GM23338 (cell line): ENCODE measurements around the gene CNTN5. TPM values are rescaled to one million over a fixed set of nuclear protein-coding genes. Genes with fewer than 3 reads are reported as not detected.

ENCODE experiments used
- ATAC-seq: fragments of 200-7000 bp; cut with Tn5 transposase; 3 replicates; pipeline ENCODE4 v1.9.1; 2020
- DNase-seq: peaks from one replicate; pipeline ENCODE4 v3.0.0-alpha.2; 2015; ENCODE audit warnings: low spot score
- H2AFZ ChIP-seq: fragments of 200-600 bp; sonication (generic); 2 replicates; pipeline ENCODE4 v1.8.0; 2016; ENCODE audit warnings: antibody characterized with exemption, mild to moderate bottlenecking, moderate library complexity
- H3F3A ChIP-seq: fragments of 200-600 bp; sonication (generic); replicated peaks from 2 replicates; pipeline ENCODE4 v1.8.0; 2017; ENCODE audit warnings: antibody characterized with exemption, mixed run types, low read depth
- H3K27ac ChIP-seq: fragments of 200-600 bp; sonication (generic); 2 replicates; pipeline ENCODE4 v1.6.1; 2016; ENCODE audit warnings: low read depth
- H3K27me3 ChIP-seq: fragments of 200-600 bp; sonication (generic); 2 replicates; pipeline ENCODE4 v1.8.0; 2016; ENCODE audit warnings: mild to moderate bottlenecking, mixed run types, moderate library complexity; ENCODE audit not compliant: insufficient read depth
- H3K36me3 ChIP-seq: fragments of 200-600 bp; sonication (generic); 2 replicates; pipeline ENCODE4 v1.8.0; 2016; ENCODE audit warnings: mild to moderate bottlenecking; ENCODE audit not compliant: insufficient read depth
- H3K4me1 ChIP-seq: fragments of 200-600 bp; sonication (generic); 2 replicates; pipeline ENCODE4 v1.8.0; 2016; ENCODE audit warnings: mild to moderate bottlenecking, moderate library complexity; ENCODE audit not compliant: insufficient read depth
- H3K4me2 ChIP-seq: fragments of 200-600 bp; sonication (generic); 2 replicates; pipeline ENCODE4 v1.7.1; 2017; ENCODE audit warnings: mixed run types
- H3K4me3 ChIP-seq: fragments of 200-600 bp; sonication (generic); 2 replicates; pipeline ENCODE4 v1.6.1; 2016; ENCODE audit warnings: mixed run types
- H3K79me2 ChIP-seq: fragments of 200-600 bp; sonication (generic); replicated peaks from 2 replicates; pipeline ENCODE4 v1.8.0; 2017; ENCODE audit warnings: mild to moderate bottlenecking; ENCODE audit not compliant: insufficient read depth
- H3K9me2 ChIP-seq: fragments of 200-600 bp; sonication (generic); 2 replicates; pipeline ENCODE4 v1.8.0; 2017; ENCODE audit not compliant: insufficient read depth
- H4K20me1 ChIP-seq: fragments of 200-600 bp; sonication (generic); replicated peaks from 2 replicates; pipeline ENCODE4 v1.8.0; 2017; ENCODE audit warnings: mild to moderate bottlenecking; ENCODE audit not compliant: insufficient read depth
- H3K27ac Mint-ChIP-seq: 2 replicates; pipeline ENCODE4 v1.8.0; 2020; ENCODE audit warnings: inconsistent platforms, mild to moderate bottlenecking, moderate library complexity, mixed read lengths
- H3K27me3 Mint-ChIP-seq: 3 replicates; pipeline ENCODE4 v1.8.0; 2022; ENCODE audit warnings: low read depth, mild to moderate bottlenecking, moderate library complexity, mixed read lengths, inconsistent platforms; ENCODE audit not compliant: insufficient read depth, poor library complexity
- H3K36me3 Mint-ChIP-seq: 3 replicates; pipeline ENCODE4 v1.8.0; 2021; ENCODE audit warnings: low read depth, mild to moderate bottlenecking, inconsistent platforms, moderate library complexity, mixed read lengths
- H3K4me1 Mint-ChIP-seq: 3 replicates; pipeline ENCODE4 v1.8.0; 2020; ENCODE audit warnings: mild to moderate bottlenecking, inconsistent platforms, mixed read lengths
- H3K4me3 Mint-ChIP-seq: 3 replicates; pipeline ENCODE4 v1.8.0; 2021; ENCODE audit warnings: moderate library complexity, mild to moderate bottlenecking, inconsistent platforms, mixed read lengths
- H3K9me3 Mint-ChIP-seq: 3 replicates; pipeline ENCODE4 v1.8.0; 2020; ENCODE audit warnings: moderate library complexity, mild to moderate bottlenecking, inconsistent platforms, mixed read lengths
- JUNB ChIP-seq: IDR thresholded peaks from one replicate; pipeline ENCODE4 v1.6.1; 2016; ENCODE audit warnings: antibody characterized with exemption; ENCODE audit not compliant: unreplicated experiment
- POLR2AphosphoS5 ChIP-seq: IDR thresholded peaks from 2 replicates; pipeline ENCODE4 v1.6.1; 2016; ENCODE audit warnings: antibody characterized with exemption, low read depth
- ZNF331 ChIP-seq: fragments of 250-450 bp; sonication (Bioruptor Pico); IDR thresholded peaks from 2 replicates; pipeline ENCODE4 v1.5.0; 2020; ENCODE audit warnings: low read depth, mild to moderate bottlenecking, moderate library complexity
- ZNF462 ChIP-seq: fragments of 250-450 bp; sonication (Bioruptor Pico); IDR thresholded peaks from 2 replicates; pipeline ENCODE4 v1.5.0; 2020; ENCODE audit warnings: mild to moderate bottlenecking, moderate library complexity
- polyA plus RNA-seq: library from polyadenylated mRNA; unstranded; fragments of >200 nt; fragmentation: Nextera tagmentation; extraction: Ambion mirVana; gene quantifications from 2 replicates; pipeline ENCODE4 v1.2.1, GENCODE V29; 2016
- total RNA-seq: library from RNA; depleted of rRNA; stranded (reverse); fragments of >200 nt; shearing (Covaris generic); gene quantifications from 2 replicates; pipeline ENCODE4 v1.2.3, GENCODE V29; 2014
- TF ChIP-seq, protein P1 (sequence below), 2 experiments: fragments of 200-600 bp in 1 of 2; sonication (generic) in 1 of 2; conservative IDR thresholded peaks; 2 replicates each; pipeline versions ENCODE4 v1.5.1 to v1.6.1; 2016 to 2017; ENCODE audit warnings: antibody characterized with exemption in 2 of 2, low read depth in 2 of 2, mild to moderate bottlenecking in 2 of 2, moderate library complexity in 1 of 2

CNTN5 gene
- total and polyA plus RNA-seq, 2 experiments from 2014 or later, result not detected

GRCh38 chr11:99759787-99760186 is 739.0 kb downstream of the CNTN5 start (continued):
- TF ChIP-seq ZNF462 (no peak), JUNB (no peak)

DNA sequence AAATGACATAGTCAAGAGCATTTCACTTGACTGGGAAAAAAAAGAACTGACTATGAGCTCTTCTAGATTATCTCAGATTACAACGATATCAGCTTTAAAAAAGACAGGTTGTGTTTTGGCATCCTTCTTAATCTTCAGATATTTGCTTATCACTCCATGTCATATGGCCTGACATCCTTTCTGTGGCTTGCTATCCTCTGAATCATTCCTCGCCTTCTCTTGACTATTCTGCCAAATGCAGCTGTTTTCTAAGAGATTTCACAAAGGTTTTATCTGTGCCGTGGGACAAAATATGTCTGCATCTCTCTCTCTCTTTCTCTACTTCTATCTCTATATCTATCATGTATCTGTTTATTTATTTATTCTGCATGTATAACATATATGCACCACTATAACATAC is 746.1 kb downstream of the CNTN5 start:
- no peaks in the 10 kb centered on the region for H3K36me3 ChIP-seq
- H3K27ac Mint-ChIP-seq, result no peak overlapping the region
- H3K79me2 ChIP-seq, result no peaks in the 10 kb centered on the region
- no peaks in the 10 kb centered on the region for H3K4me1 Mint-ChIP-seq
- H3K9me3 Mint-ChIP-seq, result no peaks in the 10 kb centered on the region
- no peaks in the 10 kb centered on the region for H3K27me3 Mint-ChIP-seq
- no peaks in the 10 kb centered on the region for H3K4me1 ChIP-seq
- H3K4me2 ChIP-seq, result no peak overlapping the region
- no peaks in the 10 kb centered on the region for H3K36me3 Mint-ChIP-seq
- no peak overlapping the region for H3K27ac ChIP-seq
- no peaks in the 10 kb centered on the region for H3K27me3 ChIP-seq
- H3K9me2 ChIP-seq, result no peaks in the 10 kb centered on the region
- no peaks in the 10 kb centered on the region for H4K20me1 ChIP-seq
- DNase-seq (no peak), ATAC-seq (no peak)
- no peak overlapping the region for H3K4me3 Mint-ChIP-seq
- TF ChIP-seq POLR2AphosphoS5, result no peak
- TF ChIP-seq JUNB, result no peak
- H3K4me3 ChIP-seq, result no peak overlapping the region
- H2AFZ ChIP-seq, result no peak overlapping the region
- no peaks in the 10 kb centered on the region for H3F3A ChIP-seq

GRCh38 chr11:99773646-99774045 is 752.9 kb downstream of the CNTN5 start:
- Histone ChIP-seq H3K9me2 (no peaks in the 10 kb centered on the region), H3K79me2 (no peaks in the 10 kb centered on the region), H3K4me1 (no peaks in the 10 kb centered on the region), H3K36me3 (no peaks in the 10 kb centered on the region), H2AFZ (no peak overlapping the region), H3K4me3 (no peak overlapping the region), H3K4me2 (no peak overlapping the region), H3K27ac (no peak overlapping the region), H3K27me3 (no peaks in the 10 kb centered on the region), H3F3A (no peaks in the 10 kb centered on the region), H4K20me1 (no peaks in the 10 kb centered on the region)
- DNase-seq, result no peak
- no peak overlapping the region for H3K27ac Mint-ChIP-seq
- no peaks in the 10 kb centered on the region for H3K9me3 Mint-ChIP-seq
- no peak for ATAC-seq
- no peaks in the 10 kb centered on the region for H3K36me3 Mint-ChIP-seq
- H3K27me3 Mint-ChIP-seq, result no peaks in the 10 kb centered on the region
- H3K4me3 Mint-ChIP-seq, result no peak overlapping the region
- H3K4me1 Mint-ChIP-seq, result no peaks in the 10 kb centered on the region
- no peak for TF ChIP-seq ZNF331 (CRISPR knock-in tag)
- TF ChIP-seq, protein P1, sequence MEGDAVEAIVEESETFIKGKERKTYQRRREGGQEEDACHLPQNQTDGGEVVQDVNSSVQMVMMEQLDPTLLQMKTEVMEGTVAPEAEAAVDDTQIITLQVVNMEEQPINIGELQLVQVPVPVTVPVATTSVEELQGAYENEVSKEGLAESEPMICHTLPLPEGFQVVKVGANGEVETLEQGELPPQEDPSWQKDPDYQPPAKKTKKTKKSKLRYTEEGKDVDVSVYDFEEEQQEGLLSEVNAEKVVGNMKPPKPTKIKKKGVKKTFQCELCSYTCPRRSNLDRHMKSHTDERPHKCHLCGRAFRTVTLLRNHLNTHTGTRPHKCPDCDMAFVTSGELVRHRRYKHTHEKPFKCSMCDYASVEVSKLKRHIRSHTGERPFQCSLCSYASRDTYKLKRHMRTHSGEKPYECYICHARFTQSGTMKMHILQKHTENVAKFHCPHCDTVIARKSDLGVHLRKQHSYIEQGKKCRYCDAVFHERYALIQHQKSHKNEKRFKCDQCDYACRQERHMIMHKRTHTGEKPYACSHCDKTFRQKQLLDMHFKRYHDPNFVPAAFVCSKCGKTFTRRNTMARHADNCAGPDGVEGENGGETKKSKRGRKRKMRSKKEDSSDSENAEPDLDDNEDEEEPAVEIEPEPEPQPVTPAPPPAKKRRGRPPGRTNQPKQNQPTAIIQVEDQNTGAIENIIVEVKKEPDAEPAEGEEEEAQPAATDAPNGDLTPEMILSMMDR (conservative IDR thresholded peaks at IDR 0.05; ENCODE audit: low read depth in 2 of 2), result no peak
